Psoas muscle (tissue), 8 donors: Measurements from ENCODE around the gene PAF1. TPM values are rescaled to one million over a fixed set of nuclear protein-coding genes. Genes with fewer than 3 reads are reported as not detected.
A peak's percentile ranks its signal among the peaks of the same experiment; 100 is the strongest.
"Not testable (repeated sequence)": the region's sequence is repeated elsewhere in the genome, so short reads cannot be mapped to it uniquely, and the experiment has no call there.

Experiments
- ATAC-seq, 4 donors: fragments of 200-7000 bp; cut with Tn5 transposase; one replicate each; pipeline ENCODE4 v1.9.1; 2020; ENCODE audit warnings: moderate library complexity in 3 of 4, mild to moderate bottlenecking in 2 of 4
- DNase-seq, 2 donors: peaks; one replicate each; pipeline ENCODE4 v3.0.0-alpha.2; 2020
- H3K27ac ChIP-seq: fragments of 200-600 bp; one replicate; pipeline ENCODE4 v1.8.0; 2022
- H3K27me3 ChIP-seq, 3 donors: fragments of 200-600 bp in 1 of 3; one replicate each; pipeline versions ENCODE4 v1.6.1 to v1.8.0; 2013 to 2022; ENCODE audit warnings: low read length in 2 of 3, mild to moderate bottlenecking in 2 of 3, moderate library complexity in 1 of 3; ENCODE audit not compliant: insufficient read depth in 3 of 3
- H3K36me3 ChIP-seq, 2 donors: fragments of 200-600 bp in 1 of 2; one replicate each; pipeline versions ENCODE4 v1.6.1 to v1.8.0; 2013 to 2022; ENCODE audit warnings: low read depth in 1 of 2, mild to moderate bottlenecking in 1 of 2, moderate library complexity in 1 of 2; ENCODE audit not compliant: insufficient read depth in 1 of 2
- H3K4me1 ChIP-seq: fragments of 200-600 bp; one replicate; pipeline ENCODE4 v1.8.0; 2022
- H3K4me3 ChIP-seq: fragments of 200-600 bp; one replicate; pipeline ENCODE4 v1.8.0; 2022; ENCODE audit warnings: mild to moderate bottlenecking
- H3K9me3 ChIP-seq: fragments of 200-600 bp; one replicate; pipeline ENCODE4 v1.8.0; 2022
- CTCF ChIP-seq: fragments of 200-600 bp; IDR thresholded peaks from one replicate; pipeline ENCODE4 v1.8.0; 2022; ENCODE audit warnings: antibody characterized with exemption
- WGBS, 3 donors: extraction: QIAGEN DNeasy Blood & Tissue Kit; methylation state at CpG; one replicate each; pipeline versions ENCODE4 v1.1.6 to v1.1.7; 2013; 5-methylcytosine and 5-hydroxymethylcytosine counted together
- intact Hi-C, 2 donors: fragments of 100-400 bp; cut with DNase I; formaldehyde crosslinking; loops; one replicate each; pipeline versions ENCODE4 v1.11.0 to v1.14.2; 2022
- polyA plus RNA-seq, 3 donors: library from polyadenylated mRNA; stranded (reverse); fragments of 200-250 nt; gene quantifications; one replicate each; pipeline ENCODE4 v1.2.3, GENCODE V29; 2013
- total RNA-seq, 4 donors: library from RNA; stranded (reverse); fragmentation: NEBNext Ultra II Directional in 2 of 4; extraction: Animal tissue kit (Norgen Biotek cat#: 25700) in 2 of 4; gene quantifications; one replicate each; pipeline versions ENCODE4 v1.2.1 to v1.2.4, GENCODE V29; 2021 to 2023
- donor health status: healthy with polysubstance abuse.
- donor health status: DM: no; HTN: no; CAD: no; lungs with moderate emphysema.
- donor health status: Bipolar disorder and iron deficiency.
- donor health status: healthy.
- donor health status: DM: yes; HTN: yes; CAD: no.
- donor health status: DM: no; HTN: no; CAD: no.
- donor health status: DM: no; HTN: no; CAD: no.
- donor health status: DM: yes; HTN: yes; CAD: no.

PAF1 gene
- total and polyA plus RNA-seq, 7 donors, result 33.7 to 58.0 (median 35.1) TPM

- Histone ChIP-seq H3K9me3 (no peaks in the 10 kb centered on the region), H3K4me1 (no peaks in the 10 kb centered on the region), H3K36me3 (peaks cover 30 to 100% of the 10 kb centered on the region in 2 donors), H3K27me3 (no peaks in the 10 kb centered on the region), H3K27ac (no peak overlapping the region), H3K4me3 (no peak overlapping the region)
- intact Hi-C loops, result loop anchor here in 1 of 2 donors (5.0 kb wide), 1 partner anchor 37 kb away; no protein-coding TSS in a partner anchor
- DNase-seq, result no peak
- 89 to 93% (median 92%) methylated on average over 14 of the region's 14 CpGs for WGBS, 3 donors
- ATAC-seq, result no peak
- no peak for TF ChIP-seq CTCF
Measured at GRCh38 chr19:39379865-39380396, 11.0 kb downstream of the PAF1 start.

GRCh38 chr19:39379366-39379765 is 11.5 kb downstream of the PAF1 start:
- H3K4me1 ChIP-seq, DNase-seq, intact Hi-C loops, H3K27ac ChIP-seq, H3K4me3 ChIP-seq, H3K9me3 ChIP-seq, ATAC-seq, H3K27me3 ChIP-seq: not testable (repeated sequence)
- peaks cover 30 to 100% of the 10 kb centered on the region in 2 donors for H3K36me3 ChIP-seq
- 92 to 96% (median 94%) methylated on average over 4 of the region's 4 CpGs for WGBS, 3 donors

GRCh38 chr19:39377373-39378362 is 13.2 kb downstream of the PAF1 start:
- H3K9me3 ChIP-seq, result no peaks in the 10 kb centered on the region
- H3K4me1 ChIP-seq, result peaks cover 10% of the 10 kb centered on the region
- no peak for TF ChIP-seq CTCF
- intact Hi-C loops, result no loop called here
- no peak overlapping the region for H3K4me3 ChIP-seq
- ATAC-seq (no peak), DNase-seq (no peak)
- WGBS, 3 donors, result 79 to 88% (median 83%) methylated on average over 18 of the region's 18 CpGs
- H3K36me3 ChIP-seq, result peaks cover 27 to 91% of the 10 kb centered on the region in 2 donors
- no peaks in the 10 kb centered on the region for H3K27me3 ChIP-seq
- H3K27ac ChIP-seq, result no peak overlapping the region

- intact Hi-C loops, result no loop called here
- H3K4me3 ChIP-seq, result no peak overlapping the region
- peaks cover 21% of the 10 kb centered on the region for H3K4me1 ChIP-seq
- peaks cover 23 to 82% of the 10 kb centered on the region in 2 donors for H3K36me3 ChIP-seq
- TF ChIP-seq CTCF, result no peak
- DNase-seq (no peak), ATAC-seq (no peak)
- no peak overlapping the region for H3K27ac ChIP-seq
- H3K9me3 ChIP-seq, result no peaks in the 10 kb centered on the region
- no peaks in the 10 kb centered on the region for H3K27me3 ChIP-seq
Measured at GRCh38 chr19:39375929-39376328, 15.0 kb downstream of the PAF1 start.

- WGBS, 3 donors, result 37 to 41% (median 39%) methylated on average over 2 of the region's 2 CpGs
- peak overlapping the region; percentile 3 for H3K4me3 ChIP-seq
- intact Hi-C loops, result no loop called here
- no peak for TF ChIP-seq CTCF
- ATAC-seq (peak in 3 of 4 donors; percentile 27 to 48 (median 29)), DNase-seq (no peak)
- no peaks in the 10 kb centered on the region for H3K9me3 ChIP-seq
- H3K27ac ChIP-seq, result peak overlapping the region; percentile 83
- H3K36me3 ChIP-seq, result peaks cover 13 to 82% of the 10 kb centered on the region in 2 donors
- H3K4me1 ChIP-seq, result peaks cover 21% of the 10 kb centered on the region
- no peaks in the 10 kb centered on the region for H3K27me3 ChIP-seq
Measured at GRCh38 chr19:39372941-39373340, 18.0 kb downstream of the PAF1 start.
